Upper lobe of left lung (tissue), 4 donors: ENCODE results near the gene CACNA2D4.

ENCODE experiments used
- CTCF ChIP-seq, 6 experiments: fragments of 450-650 bp in 4 of 6; fragments of 200-600 bp in 2 of 6; sonication (generic) in 2 of 6; IDR thresholded peaks; one replicate each; pipeline ENCODE4 v1.5.1; 2016 to 2019; ENCODE audit warnings: antibody characterized with exemption in 6 of 6
- EP300 ChIP-seq, 4 donors: sonication (generic); formaldehyde crosslinking; IDR thresholded peaks; one replicate each; pipeline ENCODE4 v1.5.1; 2017; ENCODE audit warnings: antibody characterized with exemption in 4 of 4, control low read depth in 2 of 4
- POLR2A ChIP-seq, 4 donors: fragments of 450-650 bp; IDR thresholded peaks; one replicate each; pipeline ENCODE4 v1.5.1; 2016 to 2017; ENCODE audit warnings: antibody characterized with exemption in 4 of 4, mild to moderate bottlenecking in 2 of 4
- POLR2AphosphoS5 ChIP-seq, 2 donors: sonication (generic); formaldehyde crosslinking; IDR thresholded peaks; one replicate each; pipeline ENCODE4 v1.5.1; 2017; ENCODE audit warnings: antibody characterized with exemption in 2 of 2

- TF ChIP-seq POLR2A (IDR thresholded peaks at IDR 0.05) (no peak), CTCF (IDR thresholded peaks at IDR 0.05) (no peak), POLR2AphosphoS5 (IDR thresholded peaks at IDR 0.05) (no peak), EP300 (IDR thresholded peaks at IDR 0.05) (no peak)
Measured at GRCh38 chr12:1870086-1870485, 48.4 kb downstream of the CACNA2D4 start.
